Lower lobe of right lung (tissue), 2 donors: ENCODE results near the gene OSBPL2. TPM values are rescaled to one million over a fixed set of nuclear protein-coding genes. Genes with fewer than 3 reads are reported as not detected.

Experiments
- ATAC-seq, 2 donors: fragments of 200-7000 bp; cut with Tn5 transposase; one replicate each; pipeline ENCODE4 v1.9.1; 2020 to 2022; ENCODE audit warnings: mild to moderate bottlenecking in 2 of 2, moderate library complexity in 2 of 2
- DNase-seq: peaks from one replicate; pipeline ENCODE4 v3.0.0-alpha.2; 2020
- H3K27ac ChIP-seq: fragments of 200-600 bp; one replicate; pipeline ENCODE4 v1.8.0; 2022
- H3K27me3 ChIP-seq: fragments of 200-600 bp; one replicate; pipeline ENCODE4 v1.8.0; 2022; ENCODE audit warnings: low read depth
- H3K36me3 ChIP-seq: fragments of 200-600 bp; one replicate; pipeline ENCODE4 v1.8.0; 2022; ENCODE audit warnings: mild to moderate bottlenecking
- H3K4me1 ChIP-seq: fragments of 200-600 bp; one replicate; pipeline ENCODE4 v1.8.0; 2022
- H3K4me3 ChIP-seq: fragments of 200-600 bp; one replicate; pipeline ENCODE4 v1.8.0; 2022; ENCODE audit warnings: mild to moderate bottlenecking
- H3K9me3 ChIP-seq: fragments of 200-600 bp; one replicate; pipeline ENCODE4 v1.8.0; 2022
- CTCF ChIP-seq: fragments of 200-600 bp; IDR thresholded peaks from one replicate; pipeline ENCODE4 v1.8.0; 2022; ENCODE audit warnings: antibody characterized with exemption, mild to moderate bottlenecking
- intact Hi-C: fragments of 100-400 bp; cut with DNase I; formaldehyde crosslinking; loops from one replicate; pipeline ENCODE4 v1.11.0; 2022
- total RNA-seq: library from RNA; stranded (reverse); fragmentation: NEBNext Ultra II Directional; extraction: Animal tissue kit (Norgen Biotek cat#: 25700); gene quantifications from one replicate; pipeline ENCODE4 v1.2.1, GENCODE V29; 2021
- donor health status: DM: no; HTN: yes; CAD: no; lungs with severe emphysema.

OSBPL2 gene
- total RNA-seq, 1 donor from 2014 or later, result 56.0 TPM

GRCh38 chr20:62202083-62202395 lies 36.3 kb upstream of the OSBPL2 start:
- intact Hi-C loops, result no loop called here
- Histone ChIP-seq H3K27me3 (no peaks in the 10 kb centered on the region), H3K4me3 (no peak overlapping the region), H3K36me3 (peaks cover 67% of the 10 kb centered on the region), H3K27ac (no peak overlapping the region), H3K9me3 (no peaks in the 10 kb centered on the region), H3K4me1 (no peaks in the 10 kb centered on the region)
- DNase-seq (peak; percentile 28), ATAC-seq (no peak)
- no peak for TF ChIP-seq CTCF

GRCh38 chr20:62202676-62203377 lies 35.5 kb upstream of the OSBPL2 start:
- no peak for ATAC-seq
- TF ChIP-seq CTCF, result no peak
- no peak overlapping the region for H3K4me3 ChIP-seq
- DNase-seq, result peak; percentile 25
- intact Hi-C loops, result no loop called here
- peaks cover 64% of the 10 kb centered on the region for H3K36me3 ChIP-seq
- H3K4me1 ChIP-seq, result no peaks in the 10 kb centered on the region
- no peaks in the 10 kb centered on the region for H3K9me3 ChIP-seq
- H3K27ac ChIP-seq, result no peak overlapping the region
- no peaks in the 10 kb centered on the region for H3K27me3 ChIP-seq

GRCh38 chr20:62203378-62204030 lies 34.8 kb upstream of the OSBPL2 start:
- no peaks in the 10 kb centered on the region for H3K9me3 ChIP-seq
- peaks cover 57% of the 10 kb centered on the region for H3K36me3 ChIP-seq
- H3K27ac ChIP-seq, result no peak overlapping the region
- no peak for ATAC-seq
- no peaks in the 10 kb centered on the region for H3K27me3 ChIP-seq
- intact Hi-C loops, result no loop called here
- H3K4me1 ChIP-seq, result no peaks in the 10 kb centered on the region
- no peak overlapping the region for H3K4me3 ChIP-seq
- TF ChIP-seq CTCF, result no peak
- peak; percentile 30 for DNase-seq

- no peaks in the 10 kb centered on the region for H3K9me3 ChIP-seq
- H3K27ac ChIP-seq, result no peak overlapping the region
- no peak for TF ChIP-seq CTCF
- H3K4me3 ChIP-seq, result no peak overlapping the region
- intact Hi-C loops, result no loop called here
- DNase-seq (peak; percentile 40), ATAC-seq (peak in 1 of 2 donors; percentile 7)
- H3K36me3 ChIP-seq, result peaks cover 36% of the 10 kb centered on the region
- H3K4me1 ChIP-seq, result no peaks in the 10 kb centered on the region
- H3K27me3 ChIP-seq, result peaks cover 17% of the 10 kb centered on the region
Measured at GRCh38 chr20:62205618-62206387, 32.5 kb upstream of the OSBPL2 start.

- Histone ChIP-seq H3K9me3 (no peaks in the 10 kb centered on the region), H3K27ac (no peak overlapping the region), H3K4me3 (no peak overlapping the region), H3K27me3 (peaks cover 23% of the 10 kb centered on the region), H3K4me1 (no peaks in the 10 kb centered on the region), H3K36me3 (peaks cover 31% of the 10 kb centered on the region)
- DNase-seq (peak; percentile 14), ATAC-seq (no peak)
- no peak for TF ChIP-seq CTCF
- intact Hi-C loops, result no loop called here
Measured at GRCh38 chr20:62206388-62206775, 31.9 kb upstream of the OSBPL2 start.
